ENCODE measurements around the gene NOP58. TPM values are rescaled to one million over a fixed set of nuclear protein-coding genes. Genes with fewer than 3 reads are reported as not detected.
"Not testable (repeated sequence)": the region's sequence is repeated elsewhere in the genome, so short reads cannot be mapped to it uniquely, and the experiment has no call there.

NOP58 gene
- total RNA-seq, 3 donors from 2014 or later = 34.3 to 43.2 (median 38.5) TPM

DNA sequence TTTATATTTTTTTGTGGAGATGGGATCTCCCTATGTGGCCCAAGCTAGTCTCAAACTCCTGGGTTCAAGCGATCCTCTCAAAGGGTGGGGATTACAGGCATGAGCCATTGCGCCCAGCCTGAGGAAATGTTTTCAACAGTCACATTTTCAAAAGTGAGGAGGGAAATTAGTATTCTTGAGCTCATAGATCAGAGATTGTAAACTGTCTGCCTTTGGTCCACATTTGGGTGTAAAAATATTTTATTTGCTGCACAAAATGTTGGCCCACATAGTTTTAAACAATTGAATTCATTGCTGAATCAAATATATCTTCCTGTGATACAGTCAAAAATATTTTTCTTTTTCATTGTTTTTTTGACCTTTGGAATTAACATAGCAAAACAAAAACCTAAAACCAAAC, 48.6 kb downstream of the NOP58 start:
- H3K9me3 ChIP-seq = no peaks in the 10 kb centered on the region
- no peaks in the 10 kb centered on the region for H3K4me1 ChIP-seq (ENCODE audit: low read depth)
- intact Hi-C loops (cut with DNase I, micrococcal nuclease) = no loop called here
- no peaks in the 10 kb centered on the region for H3K36me3 ChIP-seq (ENCODE audit: low read depth)
- DNase-seq (no peak), ATAC-seq (no peak)
- no peak for TF ChIP-seq CTCF (IDR thresholded peaks at IDR 0.05)
- H3K4me3 ChIP-seq = no peak overlapping the region

GRCh38 chr2:202317080-202317857, 51.7 kb downstream of the NOP58 start:
- intact Hi-C loops (cut with DNase I, micrococcal nuclease) = no loop called here
- Histone ChIP-seq H3K36me3 (ENCODE audit: low read depth) (no peaks in the 10 kb centered on the region), H3K4me1 (ENCODE audit: low read depth) (no peaks in the 10 kb centered on the region), H3K9me3 (no peaks in the 10 kb centered on the region), H3K4me3 (no peak overlapping the region)
- DNase-seq (peak in 2 of 3 donors; percentile 38 to 86), ATAC-seq (peak; percentile 80)
- TF ChIP-seq CTCF (IDR thresholded peaks at IDR 0.05) = no peak

DNA sequence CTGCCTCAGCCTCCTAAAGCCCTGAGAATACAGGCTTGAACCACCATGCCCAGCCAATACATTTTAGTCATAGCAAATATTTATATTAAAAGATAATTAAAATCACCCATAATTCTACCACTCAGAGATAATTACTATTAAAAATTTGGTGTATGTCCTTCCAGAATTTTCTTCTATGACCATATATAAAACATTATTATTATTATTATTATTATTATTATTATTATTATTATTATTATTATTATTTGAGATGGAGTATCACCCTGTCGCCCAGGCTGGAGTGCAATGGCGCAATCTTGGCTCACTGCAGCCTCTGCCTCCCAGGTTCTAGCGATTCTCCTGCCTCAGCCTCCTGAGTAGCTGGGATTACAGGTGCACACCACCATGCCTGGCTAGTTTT, 54.8 kb downstream of the NOP58 start:
- H3K9me3 ChIP-seq; H3K4me1 ChIP-seq (ENCODE audit: low read depth); DNase-seq; intact Hi-C loops (cut with DNase I, micrococcal nuclease); H3K36me3 ChIP-seq (ENCODE audit: low read depth); ATAC-seq; H3K4me3 ChIP-seq: not testable (repeated sequence)

GRCh38 chr2:202322435-202322834, 56.9 kb downstream of the NOP58 start:
- no peak for TF ChIP-seq CTCF (IDR thresholded peaks at IDR 0.05)
- Histone ChIP-seq H3K4me1 (ENCODE audit: low read depth) (no peaks in the 10 kb centered on the region), H3K9me3 (no peaks in the 10 kb centered on the region), H3K4me3 (no peak overlapping the region), H3K36me3 (ENCODE audit: low read depth) (no peaks in the 10 kb centered on the region)
- DNase-seq (no peak), ATAC-seq (no peak)
- intact Hi-C loops (cut with DNase I, micrococcal nuclease) = no loop called here

- no peak for ATAC-seq
- Histone ChIP-seq H3K4me3 (no peak overlapping the region), H3K4me1 (ENCODE audit: low read depth) (no peaks in the 10 kb centered on the region), H3K9me3 (no peaks in the 10 kb centered on the region), H3K36me3 (ENCODE audit: low read depth) (no peaks in the 10 kb centered on the region)
- no peak for DNase-seq
- intact Hi-C loops (cut with DNase I, micrococcal nuclease) = no loop called here
- no peak for TF ChIP-seq CTCF (IDR thresholded peaks at IDR 0.05)
Observed at GRCh38 chr2:202327858-202328257, 62.3 kb downstream of the NOP58 start.

DNA sequence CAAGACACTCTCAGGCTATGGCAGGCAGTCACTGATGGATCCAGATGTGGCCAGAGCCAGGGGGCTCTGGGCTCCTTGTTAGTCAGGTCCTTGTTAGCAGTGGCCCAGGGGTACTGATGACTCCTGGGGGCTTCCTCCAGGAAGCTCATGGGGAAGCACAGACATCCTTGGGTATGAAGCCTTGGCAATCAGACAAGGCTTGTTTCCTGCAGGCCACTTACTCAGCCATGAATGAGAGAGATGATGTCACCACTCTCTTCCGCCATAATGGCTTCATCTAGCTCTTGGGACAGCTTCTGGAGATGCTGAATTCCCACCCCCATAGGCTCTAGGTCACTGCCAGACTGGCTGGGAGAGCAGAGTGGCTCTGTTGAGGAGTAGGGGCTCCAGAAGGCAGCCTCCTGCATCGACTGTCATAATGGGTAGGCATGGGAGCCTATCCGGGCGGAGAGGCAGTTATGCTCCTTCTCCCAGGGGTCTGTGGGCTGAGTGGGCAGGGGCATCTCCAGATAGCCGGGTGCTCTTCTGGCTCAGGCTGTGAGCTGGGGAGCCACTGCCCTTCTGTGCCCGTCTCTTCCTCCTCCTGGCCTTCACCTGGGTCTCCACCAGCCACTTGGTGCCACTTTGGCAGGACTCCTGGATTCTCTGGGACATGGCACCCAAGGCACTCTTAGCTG, 70.4 kb downstream of the NOP58 start:
- Histone ChIP-seq H3K9me3 (no peaks in the 10 kb centered on the region), H3K4me1 (ENCODE audit: low read depth) (no peaks in the 10 kb centered on the region), H3K36me3 (ENCODE audit: low read depth) (no peaks in the 10 kb centered on the region), H3K4me3 (no peak overlapping the region)
- intact Hi-C loops (cut with DNase I, micrococcal nuclease) = no loop called here
- no peak for ATAC-seq
- no peak for TF ChIP-seq CTCF (IDR thresholded peaks at IDR 0.05)
- no peak for DNase-seq
